Choroid plexus epithelial cell (primary cell): Measurements from ENCODE around the gene LYSMD2.

Experiments
- DNase-seq: peaks from one replicate; pipeline ENCODE4 v3.0.0-alpha.2; 2010; ENCODE audit warnings: low read depth
- H3K4me3 ChIP-seq: 2 replicates; pipeline ENCODE4 v1.5.1; 2011; ENCODE audit warnings: low read depth, mild to moderate bottlenecking, control low read depth, low read length, moderate library complexity
- CTCF ChIP-seq: conservative IDR thresholded peaks from 2 replicates; pipeline ENCODE4 v1.5.1; 2011; ENCODE audit warnings: low read depth, mild to moderate bottlenecking, control low read depth, inconsistent platforms, low read length, moderate library complexity

The LYSMD2 gene

GRCh38 chr15:51687565-51687964 is 49.9 kb downstream of the LYSMD2 start:
- DNase-seq = no peak
- no peak overlapping the region for H3K4me3 ChIP-seq
- TF ChIP-seq CTCF = no peak

GRCh38 chr15:51681303-51681963 is 56.0 kb downstream of the LYSMD2 start, which contains the start of gene SCG3:
Gene SCG3, plus strand, starts transcription at chr15:51681503. Its CDS starts 253 bp downstream, at chr15:51681756.
- no peak for TF ChIP-seq CTCF
- DNase-seq = peak; percentile 71
- no peak within 1 kb of the TSS for H3K4me3 ChIP-seq

GRCh38 chr15:51680321-51680720 is 57.1 kb downstream of the LYSMD2 start:
- no peak for DNase-seq
- no peak for TF ChIP-seq CTCF
- H3K4me3 ChIP-seq = no peak overlapping the region

GRCh38 chr15:51678096-51678495 is 59.4 kb downstream of the LYSMD2 start:
- no peak overlapping the region for H3K4me3 ChIP-seq
- no peak for DNase-seq
- no peak for TF ChIP-seq CTCF

- no peak for TF ChIP-seq CTCF
- DNase-seq = no peak
- no peak overlapping the region for H3K4me3 ChIP-seq
Measured at GRCh38 chr15:51677452-51677851, 60.0 kb downstream of the LYSMD2 start.

- DNase-seq = no peak
- H3K4me3 ChIP-seq = no peak overlapping the region
- no peak for TF ChIP-seq CTCF
Measured at GRCh38 chr15:51677021-51677420, 60.4 kb downstream of the LYSMD2 start.

GRCh38 chr15:51675234-51675633 is 62.2 kb downstream of the LYSMD2 start:
- no peak for DNase-seq
- no peak for TF ChIP-seq CTCF
- H3K4me3 ChIP-seq = no peak overlapping the region
